ENCODE measurements around the gene TTLL7. TPM values are rescaled to one million over a fixed set of nuclear protein-coding genes. Genes with fewer than 3 reads are reported as not detected.

The TTLL7 gene
- total RNA-seq, 1 donor from 2014 or later, result 117 TPM

GRCh38 chr1:84001501-84001900 lies 2.6 kb upstream of the TTLL7 start:
- Mint-ChIP-seq H3K27me3 (peaks cover 29% of the 10 kb centered on the region), H3K27ac (no peak overlapping the region), H3K36me3 (ENCODE audit: insufficient read depth) (peaks cover 2% of the 10 kb centered on the region), H3K9me3 (ENCODE audit: low read depth) (no peaks in the 10 kb centered on the region), H3K4me3 (ENCODE audit: low read depth) (no peak overlapping the region), H3K4me1 (ENCODE audit: low read depth) (peaks cover 20% of the 10 kb centered on the region)
- no peak for DNase-seq (ENCODE audit: low spot score, unreplicated experiment)
- TF ChIP-seq, protein P1, sequence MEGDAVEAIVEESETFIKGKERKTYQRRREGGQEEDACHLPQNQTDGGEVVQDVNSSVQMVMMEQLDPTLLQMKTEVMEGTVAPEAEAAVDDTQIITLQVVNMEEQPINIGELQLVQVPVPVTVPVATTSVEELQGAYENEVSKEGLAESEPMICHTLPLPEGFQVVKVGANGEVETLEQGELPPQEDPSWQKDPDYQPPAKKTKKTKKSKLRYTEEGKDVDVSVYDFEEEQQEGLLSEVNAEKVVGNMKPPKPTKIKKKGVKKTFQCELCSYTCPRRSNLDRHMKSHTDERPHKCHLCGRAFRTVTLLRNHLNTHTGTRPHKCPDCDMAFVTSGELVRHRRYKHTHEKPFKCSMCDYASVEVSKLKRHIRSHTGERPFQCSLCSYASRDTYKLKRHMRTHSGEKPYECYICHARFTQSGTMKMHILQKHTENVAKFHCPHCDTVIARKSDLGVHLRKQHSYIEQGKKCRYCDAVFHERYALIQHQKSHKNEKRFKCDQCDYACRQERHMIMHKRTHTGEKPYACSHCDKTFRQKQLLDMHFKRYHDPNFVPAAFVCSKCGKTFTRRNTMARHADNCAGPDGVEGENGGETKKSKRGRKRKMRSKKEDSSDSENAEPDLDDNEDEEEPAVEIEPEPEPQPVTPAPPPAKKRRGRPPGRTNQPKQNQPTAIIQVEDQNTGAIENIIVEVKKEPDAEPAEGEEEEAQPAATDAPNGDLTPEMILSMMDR (IDR thresholded peaks at IDR 0.05; ENCODE audit: unreplicated experiment), result no peak

DNA sequence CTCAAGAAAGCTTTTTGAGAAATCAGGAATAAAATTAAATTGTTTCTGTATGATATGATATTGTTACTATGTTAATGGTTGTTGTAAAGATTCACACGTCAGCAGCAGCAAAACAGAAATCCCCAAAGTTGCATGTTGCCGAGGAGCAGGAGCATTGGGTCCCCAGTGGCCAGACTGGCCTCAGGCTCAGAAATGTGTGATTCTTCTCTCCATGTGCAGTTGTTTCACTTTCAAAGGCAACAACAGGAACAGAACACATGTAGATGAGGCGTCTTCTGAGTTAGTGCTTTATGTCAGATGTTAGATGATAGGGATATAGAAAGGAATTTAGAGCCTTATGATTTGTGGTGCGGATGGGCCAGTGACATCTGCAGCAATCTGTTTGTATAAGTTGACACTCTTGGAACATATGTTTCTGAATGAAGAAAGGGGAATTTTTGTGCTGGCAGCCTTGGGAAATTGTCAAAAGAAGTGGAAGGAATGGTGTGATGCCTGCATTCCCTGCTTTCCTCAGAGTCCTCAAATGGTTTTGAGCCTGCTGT lies 2.1 kb upstream of the TTLL7 start:
- TF ChIP-seq, protein P1 (IDR thresholded peaks at IDR 0.05; ENCODE audit: unreplicated experiment), result no peak
- Mint-ChIP-seq H3K4me3 (ENCODE audit: low read depth) (no peak overlapping the region), H3K27ac (no peak overlapping the region), H3K36me3 (ENCODE audit: insufficient read depth) (peaks cover 3% of the 10 kb centered on the region), H3K27me3 (peaks cover 29% of the 10 kb centered on the region), H3K9me3 (ENCODE audit: low read depth) (no peaks in the 10 kb centered on the region), H3K4me1 (ENCODE audit: low read depth) (peaks cover 24% of the 10 kb centered on the region)
- no peak for DNase-seq (ENCODE audit: low spot score, unreplicated experiment)

- DNase-seq (ENCODE audit: low spot score, unreplicated experiment), result no peak
- H3K36me3 Mint-ChIP-seq (ENCODE audit: insufficient read depth), result peaks cover 3% of the 10 kb centered on the region
- TF ChIP-seq, protein P1 (IDR thresholded peaks at IDR 0.05; ENCODE audit: unreplicated experiment), result no peak
- peaks cover 29% of the 10 kb centered on the region for H3K27me3 Mint-ChIP-seq
- no peak overlapping the region for H3K27ac Mint-ChIP-seq
- H3K4me3 Mint-ChIP-seq (ENCODE audit: low read depth), result peak overlapping the region; percentile 49
- H3K9me3 Mint-ChIP-seq (ENCODE audit: low read depth), result no peaks in the 10 kb centered on the region
- H3K4me1 Mint-ChIP-seq (ENCODE audit: low read depth), result peaks cover 27% of the 10 kb centered on the region
These were observed 1.4 kb upstream of the TTLL7 start for GRCh38 chr1:84000196-84000885.

GRCh38 chr1:83999316-83999819 lies 436 bp upstream of the TTLL7 start:
- Mint-ChIP-seq H3K4me1 (ENCODE audit: low read depth) (peaks cover 34% of the 10 kb centered on the region), H3K36me3 (ENCODE audit: insufficient read depth) (peaks cover 3% of the 10 kb centered on the region), H3K4me3 (ENCODE audit: low read depth) (peak overlapping the region; percentile 92), H3K27me3 (peaks cover 29% of the 10 kb centered on the region), H3K27ac (peak overlapping the region; percentile 98), H3K9me3 (ENCODE audit: low read depth) (no peaks in the 10 kb centered on the region)
- no peak for DNase-seq (ENCODE audit: low spot score, unreplicated experiment)
- TF ChIP-seq, protein P1 (IDR thresholded peaks at IDR 0.05; ENCODE audit: unreplicated experiment), result no peak

DNA sequence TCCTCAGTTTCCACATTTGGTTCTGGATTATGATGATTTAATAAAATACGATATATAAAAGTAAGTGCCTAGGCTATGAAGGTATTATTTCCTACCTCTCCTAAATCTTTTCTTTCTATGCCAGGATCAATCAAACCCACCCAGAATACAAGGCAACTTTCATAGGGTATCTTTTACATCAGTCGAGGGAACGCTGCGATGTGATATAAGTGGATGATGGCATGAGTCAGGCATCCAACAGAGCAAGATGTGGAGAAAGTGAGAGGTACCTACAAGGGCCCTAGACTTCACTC lies 781 bp downstream of the TTLL7 start:
- H3K27me3 Mint-ChIP-seq, result peaks cover 22% of the 10 kb centered on the region
- TF ChIP-seq, protein P1 (IDR thresholded peaks at IDR 0.05; ENCODE audit: unreplicated experiment), result no peak
- no peak for DNase-seq (ENCODE audit: low spot score, unreplicated experiment)
- peak overlapping the region; percentile 92 for H3K4me3 Mint-ChIP-seq (ENCODE audit: low read depth)
- H3K27ac Mint-ChIP-seq, result peak overlapping the region; percentile 95
- H3K4me1 Mint-ChIP-seq (ENCODE audit: low read depth), result peaks cover 45% of the 10 kb centered on the region
- peaks cover 7% of the 10 kb centered on the region for H3K36me3 Mint-ChIP-seq (ENCODE audit: insufficient read depth)
- H3K9me3 Mint-ChIP-seq (ENCODE audit: low read depth), result peaks cover under 1% of the 10 kb centered on the region
